ENCODE results near the gene USP12.
"Not testable (repeated sequence)": the region's sequence is repeated elsewhere in the genome, so short reads cannot be mapped to it uniquely, and the experiment has no call there.

Gene USP12

DNA sequence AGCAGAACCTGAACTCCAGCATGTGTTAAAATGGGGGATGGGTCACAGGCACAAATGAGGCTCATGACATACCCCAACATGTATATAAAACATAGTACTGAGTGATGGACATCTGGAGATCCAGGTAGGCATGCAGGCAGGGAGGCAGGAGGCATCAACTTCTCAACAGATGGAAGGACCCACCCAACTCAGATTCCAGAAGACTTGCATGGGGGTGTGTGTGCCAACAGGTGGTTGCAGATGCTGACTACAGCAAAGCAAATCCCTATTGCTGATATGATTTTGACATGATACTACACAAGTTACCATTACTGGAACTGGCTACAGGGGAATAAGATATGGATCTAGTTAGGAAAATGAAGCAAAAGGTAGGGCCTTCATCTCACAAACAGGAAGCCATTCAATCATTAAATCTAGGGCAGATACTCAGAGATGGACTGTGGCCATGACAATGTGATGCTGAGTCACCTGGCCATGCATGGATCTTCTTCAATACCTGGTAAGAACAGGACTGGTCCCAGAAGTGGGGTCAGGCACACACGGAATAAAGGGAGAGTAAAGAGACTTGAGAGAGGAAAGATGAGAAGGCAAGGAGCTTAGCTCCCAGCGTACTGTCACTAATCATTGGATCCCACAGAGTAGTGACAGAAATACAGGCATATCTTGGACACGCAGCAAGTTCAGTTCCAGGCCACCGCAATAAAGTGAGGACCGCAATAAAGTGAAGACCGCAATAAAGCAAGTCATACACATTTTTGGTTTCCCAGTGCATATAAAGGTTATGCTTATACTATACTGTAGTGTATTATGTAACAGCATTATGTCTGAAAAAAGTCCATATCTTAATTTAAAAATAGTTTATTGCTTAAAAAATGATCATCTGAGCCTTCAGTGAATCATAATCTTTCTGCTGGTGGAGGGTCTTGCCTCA, 91.3 kb downstream of the USP12 start:
- no peak overlapping the region for H3K4me3 ChIP-seq (ENCODE audit: low read depth, low read length)

DNA sequence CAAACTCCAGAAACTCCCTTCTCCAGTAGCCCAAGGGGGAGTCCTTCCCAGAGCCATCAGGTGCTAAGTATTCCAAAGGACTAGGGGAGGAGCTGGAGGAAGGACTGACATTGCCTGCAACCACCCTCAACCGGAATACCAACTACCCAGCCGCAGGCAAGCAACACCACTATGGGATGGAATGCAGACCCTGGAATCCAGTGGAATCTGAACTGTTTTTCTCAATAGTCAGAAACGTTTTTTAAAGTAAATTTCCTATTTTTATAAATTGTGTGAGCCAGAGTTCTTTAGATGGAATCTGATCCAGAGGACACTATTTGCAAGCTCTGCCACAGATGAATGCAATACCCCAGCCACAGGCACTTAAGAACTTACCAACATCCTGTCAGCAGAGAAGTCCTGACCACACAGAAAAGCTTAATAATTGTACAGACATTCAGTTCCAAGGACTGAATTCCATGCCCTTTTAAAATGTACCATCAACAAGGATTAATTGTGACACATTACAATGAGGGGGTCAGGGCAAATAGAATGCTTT, 92.1 kb downstream of the USP12 start:
- no peak overlapping the region for H3K4me3 ChIP-seq (ENCODE audit: low read depth, low read length)

DNA sequence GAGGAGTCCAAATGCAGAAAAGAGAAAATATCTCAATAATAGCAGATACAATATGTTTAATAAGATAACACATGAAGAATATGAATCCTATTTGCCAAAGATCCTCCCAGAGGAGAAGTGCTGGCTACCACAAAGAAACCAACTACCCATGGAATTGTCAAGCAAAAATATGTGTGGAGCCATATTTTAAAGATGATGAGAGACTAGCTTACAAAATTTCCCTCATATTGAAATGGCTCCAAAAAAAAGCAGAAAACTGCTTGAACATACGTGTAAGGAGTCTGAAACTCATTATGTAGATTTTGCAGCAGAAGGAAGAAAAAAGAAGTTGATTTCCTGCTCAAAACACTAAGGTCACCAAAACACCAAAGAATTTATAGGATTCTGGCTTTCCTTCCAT, 94.2 kb downstream of the USP12 start:
- no peak overlapping the region for H3K4me3 ChIP-seq (ENCODE audit: low read depth, low read length)

DNA sequence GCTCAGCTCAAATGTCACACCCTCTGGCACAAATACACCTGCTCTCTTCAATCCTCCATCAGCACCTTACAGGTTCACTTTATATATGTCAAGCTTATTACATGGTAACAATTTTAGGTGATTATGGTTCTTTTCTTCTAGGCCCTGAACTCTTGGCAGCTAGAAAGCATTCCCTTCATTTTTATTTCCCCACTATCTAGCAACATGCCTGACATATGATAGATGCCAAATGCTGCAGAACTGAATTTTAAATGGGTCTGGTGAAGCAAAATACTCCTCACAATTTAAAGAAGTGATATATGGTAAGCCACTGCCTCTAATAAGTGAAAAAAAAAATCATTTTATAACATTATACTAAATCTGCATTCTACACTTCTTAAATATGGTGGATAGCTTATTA, 95.2 kb downstream of the USP12 start:
- no peak overlapping the region for H3K4me3 ChIP-seq (ENCODE audit: low read depth, low read length)

DNA sequence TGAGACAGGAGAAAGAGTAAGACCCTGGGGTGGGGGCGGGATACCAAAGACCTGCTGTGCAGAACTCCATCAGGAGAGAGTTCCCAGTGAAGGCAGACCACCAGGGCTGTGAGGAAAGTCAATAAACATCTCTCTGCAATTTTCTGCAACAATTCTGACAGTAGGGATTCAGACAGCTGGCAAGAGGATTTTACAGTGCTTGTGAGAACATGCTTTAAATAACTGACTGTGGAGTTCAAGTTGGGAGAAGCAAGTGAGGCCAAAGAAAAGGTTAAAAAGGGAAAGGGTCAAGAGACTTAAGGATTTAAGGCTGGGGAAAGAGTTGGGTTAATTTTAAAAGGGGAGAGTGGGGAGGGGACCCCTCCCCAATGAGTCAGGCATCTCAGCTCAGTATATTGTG, 98.4 kb downstream of the USP12 start:
- no peak overlapping the region for H3K4me3 ChIP-seq (ENCODE audit: low read depth, low read length)

DNA sequence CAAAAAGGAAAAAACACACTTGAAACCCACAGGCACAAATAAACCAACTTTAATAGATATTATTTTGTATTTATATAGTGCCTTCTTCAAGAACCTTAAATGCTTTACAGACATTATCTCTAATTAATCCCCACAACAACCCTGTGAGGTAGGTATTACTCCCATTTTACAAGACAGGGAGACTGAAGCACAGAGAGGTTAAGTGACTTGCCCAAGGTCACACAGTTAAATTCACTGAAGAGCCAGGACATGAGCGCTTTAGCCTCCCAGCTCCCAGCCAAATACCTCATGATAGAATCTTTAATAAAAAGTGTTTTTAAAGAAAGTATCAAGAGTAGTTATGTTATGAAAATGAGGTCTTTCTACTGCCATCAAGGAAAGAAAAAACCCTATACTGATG, 105.5 kb downstream of the USP12 start:
- not testable (repeated sequence) for H3K4me3 ChIP-seq (ENCODE audit: low read depth, low read length)

DNA sequence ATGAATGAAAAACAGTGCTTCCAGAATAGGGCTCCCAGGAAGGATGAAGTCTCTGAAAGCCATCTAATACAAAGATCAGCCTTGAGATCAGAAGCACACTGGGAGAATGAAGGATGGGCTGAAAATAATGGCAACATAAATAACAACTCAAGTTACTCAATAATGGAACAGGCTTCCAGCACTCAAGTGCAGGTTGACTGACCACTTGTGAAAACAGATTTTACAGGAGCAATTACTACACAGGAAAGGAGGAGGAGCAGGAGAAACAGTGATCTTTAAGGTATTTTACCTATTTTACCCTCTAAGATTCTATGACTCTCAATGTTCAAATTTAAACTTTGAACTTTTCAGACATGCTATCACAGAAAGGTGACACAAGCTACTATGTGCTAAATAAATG, 106.0 kb downstream of the USP12 start:
- no peak overlapping the region for H3K4me3 ChIP-seq (ENCODE audit: low read depth, low read length)

- no peak overlapping the region for H3K4me3 ChIP-seq (ENCODE audit: low read depth, low read length)
Measured at GRCh38 chr13:27064252-27064995, 107.2 kb downstream of the USP12 start.

DNA sequence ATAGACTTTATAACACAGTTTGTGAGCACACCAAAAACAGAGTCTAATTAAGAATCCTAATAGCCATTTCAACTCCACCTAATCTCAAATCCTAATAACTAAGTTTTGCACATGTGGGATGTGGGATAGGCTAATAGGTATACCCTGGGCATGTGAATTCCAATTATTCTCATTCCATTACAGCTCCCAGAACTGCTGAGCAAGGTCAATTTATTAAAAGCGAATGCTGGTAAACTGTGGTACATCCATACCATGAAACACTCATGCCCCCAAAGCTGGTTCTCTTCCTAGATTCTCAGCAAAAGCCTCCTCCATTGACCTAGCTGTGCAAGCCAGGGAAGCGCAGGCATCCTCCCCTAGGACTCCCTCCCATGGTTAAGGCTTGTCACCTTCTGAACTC, 113.8 kb downstream of the USP12 start:
- no peak overlapping the region for H3K4me3 ChIP-seq (ENCODE audit: low read depth, low read length)

DNA sequence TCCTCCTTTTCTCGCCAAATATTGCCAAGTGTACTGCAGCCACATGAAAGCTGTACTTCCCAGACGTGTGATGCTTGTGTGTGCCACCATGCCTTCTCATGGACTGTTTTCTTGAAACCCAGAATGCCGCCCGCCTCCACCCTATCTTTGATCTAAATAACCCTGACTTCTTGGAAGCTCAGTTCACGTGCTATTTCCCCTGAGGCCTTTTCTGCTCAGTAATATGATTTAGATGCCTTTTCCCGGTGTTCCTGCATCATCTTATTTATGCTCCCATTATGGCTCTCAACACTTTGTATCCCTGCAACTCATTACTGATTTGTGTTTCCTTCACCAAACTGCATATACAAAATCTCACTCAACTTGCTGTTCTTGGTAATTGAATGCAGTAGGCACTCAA, 116.1 kb downstream of the USP12 start:
- H3K4me3 ChIP-seq (ENCODE audit: low read depth, low read length): no peak overlapping the region

- H3K4me3 ChIP-seq (ENCODE audit: low read depth, low read length): no peak overlapping the region
Measured at GRCh38 chr13:27054760-27055159, 116.9 kb downstream of the USP12 start.

DNA sequence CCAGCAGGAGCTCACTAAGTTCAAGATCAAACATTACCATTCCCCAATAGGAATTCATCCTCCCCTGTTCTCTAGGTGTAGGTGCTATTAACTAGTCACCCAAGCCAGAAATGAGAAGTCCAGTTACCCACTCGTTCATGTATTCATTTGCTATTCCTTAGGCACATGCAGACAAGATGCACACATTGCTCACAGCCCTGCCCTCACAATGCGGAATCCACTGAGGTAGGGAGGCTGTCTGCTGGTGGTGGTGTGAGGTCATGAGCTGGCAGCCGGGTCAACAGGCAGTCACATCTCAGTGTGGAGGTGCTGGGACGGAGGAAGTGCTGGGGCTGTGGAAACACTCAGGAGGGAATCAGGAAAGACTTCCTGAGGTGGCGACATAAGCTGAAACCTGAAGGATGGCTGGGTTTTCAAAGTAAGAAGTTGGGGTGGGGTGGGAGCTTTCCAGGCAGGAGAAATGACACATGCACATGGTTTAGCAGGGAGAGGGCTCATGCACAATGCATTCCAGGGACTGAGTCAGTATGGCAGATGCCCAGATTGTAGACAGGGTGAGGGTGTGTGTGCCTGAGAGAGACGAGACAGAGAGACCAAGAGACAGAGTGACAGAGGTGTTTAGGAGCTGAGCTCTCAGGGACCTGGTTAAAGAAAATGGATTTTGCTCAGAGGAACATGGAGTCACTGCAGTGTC, 117.6 kb downstream of the USP12 start:
- H3K4me3 ChIP-seq (ENCODE audit: low read depth, low read length): no peak overlapping the region

DNA sequence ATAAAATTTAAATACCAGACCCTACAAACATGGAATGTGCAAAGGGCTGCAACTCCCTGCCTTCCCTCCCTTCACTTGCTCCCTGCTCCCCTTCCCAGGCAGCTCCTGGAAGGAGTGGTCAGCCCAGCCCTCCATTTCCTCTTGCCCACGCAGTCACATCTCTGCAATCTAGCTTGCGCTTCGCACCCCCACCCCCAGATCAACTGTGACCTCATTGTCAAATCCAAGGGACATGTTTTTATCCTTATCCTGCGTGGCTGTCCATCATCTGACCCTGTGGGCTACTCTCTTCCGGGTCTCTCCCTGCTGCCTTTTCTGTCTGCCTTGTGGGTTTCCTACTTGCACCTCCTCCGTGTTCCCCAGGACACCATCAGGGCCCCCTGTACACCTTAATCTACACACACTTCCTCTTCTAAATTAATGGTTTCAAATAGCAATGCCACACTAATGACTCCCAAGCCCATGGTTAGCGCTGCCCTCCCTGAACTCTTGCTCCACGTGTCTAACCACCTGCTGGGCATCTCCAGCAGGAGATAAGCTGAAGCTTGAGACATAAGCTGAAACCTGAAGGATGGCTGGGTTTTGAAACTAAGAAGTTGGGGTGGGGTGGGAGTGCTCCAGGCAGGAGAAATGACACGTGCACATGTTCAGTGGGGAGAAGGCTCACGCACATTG, 118.3 kb downstream of the USP12 start:
- no peak overlapping the region for H3K4me3 ChIP-seq (ENCODE audit: low read depth, low read length)

GRCh38 chr13:27052551-27053208, 118.9 kb downstream of the USP12 start:
- H3K4me3 ChIP-seq (ENCODE audit: low read depth, low read length): no peak overlapping the region

DNA sequence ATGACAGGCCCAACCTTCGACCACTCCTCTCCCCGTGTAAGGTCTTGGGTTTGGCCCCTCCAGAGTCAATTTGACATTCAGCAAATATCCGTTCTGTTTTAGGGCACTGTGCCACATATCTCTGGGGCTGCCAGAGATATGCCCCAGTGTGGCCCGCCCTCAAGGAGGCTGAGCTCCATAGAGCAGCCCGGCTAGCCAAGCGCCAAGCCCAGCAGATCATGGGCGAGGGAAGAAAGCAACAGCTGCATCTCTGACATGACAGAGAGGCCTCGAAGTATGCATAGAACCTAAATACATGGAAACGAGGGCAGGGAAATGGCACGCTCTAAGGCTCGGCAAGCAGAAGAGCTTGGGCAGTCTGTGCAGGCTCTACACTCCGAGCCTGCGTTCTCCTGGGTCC, 124.5 kb downstream of the USP12 start:
- no peak overlapping the region for H3K4me3 ChIP-seq (ENCODE audit: low read depth, low read length)

GRCh38 chr13:27044837-27045570, 126.6 kb downstream of the USP12 start:
- H3K4me3 ChIP-seq (ENCODE audit: low read depth, low read length): no peak overlapping the region

- no peak overlapping the region for H3K4me3 ChIP-seq (ENCODE audit: low read depth, low read length)
Measured at GRCh38 chr13:27043013-27043412, 128.6 kb downstream of the USP12 start.

- no peak overlapping the region for H3K4me3 ChIP-seq (ENCODE audit: low read depth, low read length)
Measured at GRCh38 chr13:27041341-27041740, 130.3 kb downstream of the USP12 start.

DNA sequence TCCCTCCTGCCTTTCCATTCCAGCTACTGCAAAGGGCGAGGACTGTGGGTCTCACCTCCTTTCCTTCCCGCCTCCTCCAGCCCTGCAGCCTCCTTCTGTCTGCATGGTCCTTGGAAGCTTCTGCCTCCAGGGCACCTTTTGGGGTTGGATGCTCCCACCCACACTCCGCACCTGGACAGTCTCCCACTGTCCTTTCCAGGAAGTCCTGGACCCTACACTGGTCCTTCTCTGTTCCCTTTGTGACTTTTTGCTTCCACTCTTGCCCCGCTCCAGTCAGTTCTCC, 130.8 kb downstream of the USP12 start:
- H3K4me3 ChIP-seq (ENCODE audit: low read depth, low read length): no peak overlapping the region

- no peak overlapping the region for H3K4me3 ChIP-seq (ENCODE audit: low read depth, low read length)
Measured at GRCh38 chr13:27039171-27039701, 132.4 kb downstream of the USP12 start.

Data from iPS-11a (cell line).